CD14-positive monocyte (primary cell): Measurements from ENCODE around the gene OXSR1. TPM values are rescaled to one million over a fixed set of nuclear protein-coding genes. Genes with fewer than 3 reads are reported as not detected.
A peak's percentile ranks its signal among the peaks of the same experiment; 100 is the strongest.

Source experiments
- DNase-seq, 3 donors: peaks; one replicate each; pipeline ENCODE4 v3.0.0-alpha.2; 2011 to 2022
- H2AFZ ChIP-seq: 2 replicates; pipeline ENCODE4 v1.6.0; 2012; ENCODE audit warnings: mild to moderate bottlenecking, low read depth, low read length, inconsistent platforms; ENCODE audit not compliant: insufficient read depth, poor library complexity, severe bottlenecking
- H3K27ac ChIP-seq, 2 donors: 1 replicate in 1 of 2; 2 replicates in 1 of 2; pipeline ENCODE4 v1.5.1; 2012 to 2013; ENCODE audit warnings: low read length in 2 of 2, control low read depth in 1 of 2, inconsistent platforms in 1 of 2, low read depth in 1 of 2, mild to moderate bottlenecking in 1 of 2
- H3K27me3 ChIP-seq, 2 donors: one replicate each; pipeline versions ENCODE4 v1.6.0 to v1.6.1; 2011 to 2013; ENCODE audit warnings: low read length in 2 of 2; ENCODE audit not compliant: control insufficient read depth in 2 of 2, insufficient read depth in 2 of 2
- H3K36me3 ChIP-seq, 2 donors: replicated peaks in 1 of 2; 1 replicate in 1 of 2; 2 replicates in 1 of 2; pipeline versions ENCODE4 v1.5.1 to v1.6.1; 2012 to 2013; ENCODE audit warnings: low read length in 2 of 2, control low read depth in 1 of 2, inconsistent platforms in 1 of 2, mild to moderate bottlenecking in 1 of 2; ENCODE audit not compliant: insufficient read depth in 2 of 2, control insufficient read depth in 1 of 2
- H3K4me1 ChIP-seq, 2 donors: 1 replicate in 1 of 2; 2 replicates in 1 of 2; pipeline versions ENCODE4 v1.5.1 to v1.6.1; 2012 to 2013; ENCODE audit warnings: low read length in 2 of 2, control low read depth in 1 of 2, inconsistent platforms in 1 of 2, mild to moderate bottlenecking in 1 of 2, moderate library complexity in 1 of 2; ENCODE audit not compliant: insufficient read depth in 2 of 2, control insufficient read depth in 1 of 2
- H3K4me2 ChIP-seq: replicated peaks from 2 replicates; pipeline ENCODE3; 2012; ENCODE audit warnings: low read length, moderate library complexity, mild to moderate bottlenecking; ENCODE audit not compliant: poor library complexity, severe bottlenecking; ENCODE audit errors: extremely low read depth
- H3K4me3 ChIP-seq, 3 experiments: fragments of 200-600 bp in 1 of 3; sonication (generic) in 1 of 3; replicated peaks in 1 of 3; 1 replicate in 2 of 3; 2 replicates in 1 of 3; pipeline ENCODE4 v1.5.1; 2011 to 2013; ENCODE audit warnings: low read length in 3 of 3, mild to moderate bottlenecking in 3 of 3, control low read depth in 2 of 3, low read depth in 2 of 3, inconsistent platforms in 1 of 3, moderate library complexity in 1 of 3
- H3K79me2 ChIP-seq: 2 replicates; pipeline ENCODE4 v1.6.0; 2012; ENCODE audit warnings: mild to moderate bottlenecking, control low read depth, inconsistent platforms, low read length, moderate library complexity; ENCODE audit not compliant: insufficient read depth
- H3K9ac ChIP-seq: 2 replicates; pipeline ENCODE4 v1.6.0; 2017; ENCODE audit warnings: low read length, mild to moderate bottlenecking; ENCODE audit not compliant: insufficient read depth, poor library complexity, severe bottlenecking
- H3K9me3 ChIP-seq, 2 donors: replicated peaks in 1 of 2; 1 replicate in 1 of 2; 2 replicates in 1 of 2; pipeline versions ENCODE4 v1.5.1 to v1.6.1; 2012 to 2013; ENCODE audit warnings: low read length in 2 of 2, control low read depth in 1 of 2; ENCODE audit not compliant: control insufficient read depth in 1 of 2, insufficient read depth in 1 of 2
- H4K20me1 ChIP-seq: 2 replicates; pipeline ENCODE4 v1.6.0; 2012; ENCODE audit warnings: mild to moderate bottlenecking, low read length, control low read depth, moderate library complexity; ENCODE audit not compliant: insufficient read depth
- H3K27ac Mint-ChIP-seq, 7 donors: one replicate each; pipeline ENCODE4 v1.8.0; 2020; ENCODE audit warnings: mild to moderate bottlenecking in 7 of 7, mixed read lengths in 7 of 7, moderate library complexity in 6 of 7, inconsistent platforms in 2 of 7
- H3K27me3 Mint-ChIP-seq, 3 donors: one replicate each; pipeline ENCODE4 v1.8.0; 2021 to 2022; ENCODE audit warnings: low read depth in 3 of 3, mild to moderate bottlenecking in 3 of 3, mixed read lengths in 3 of 3, moderate library complexity in 3 of 3, inconsistent platforms in 1 of 3
- H3K36me3 Mint-ChIP-seq, 2 donors: one replicate each; pipeline ENCODE4 v1.8.0; 2020; ENCODE audit warnings: mixed read lengths in 2 of 2, inconsistent platforms in 1 of 2, mild to moderate bottlenecking in 1 of 2
- H3K4me1 Mint-ChIP-seq: one replicate; pipeline ENCODE4 v1.8.0; 2020; ENCODE audit warnings: mild to moderate bottlenecking, mixed read lengths
- H3K4me3 Mint-ChIP-seq, 2 donors: one replicate each; pipeline ENCODE4 v1.8.0; 2020; ENCODE audit warnings: mild to moderate bottlenecking in 2 of 2, mixed read lengths in 2 of 2, moderate library complexity in 1 of 2
- H3K9me3 Mint-ChIP-seq, 7 donors: one replicate each; pipeline ENCODE4 v1.8.0; 2020 to 2022; ENCODE audit warnings: mixed read lengths in 7 of 7, mild to moderate bottlenecking in 6 of 7, moderate library complexity in 6 of 7, inconsistent platforms in 2 of 7
- WGBS: methylation state at CpG from one replicate; pipeline ENCODE4 v1.1.5; 2013; ENCODE audit warnings: missing lambda C conversion rate; ENCODE audit not compliant: insufficient coverage; 5-methylcytosine and 5-hydroxymethylcytosine counted together
- intact Hi-C, 2 donors: fragments of 100-400 bp; cut with micrococcal nuclease; formaldehyde crosslinking; loops; one replicate each; pipeline versions ENCODE4 v1.15.0 to v1.15.1; 2023
- polyA plus RNA-seq, 3 donors: library from polyadenylated mRNA; depleted of rRNA in 1 of 3; unstranded in 2 of 3; stranded (reverse) in 1 of 3; fragments of 300-500 nt in 2 of 3; fragments of >200 nt in 1 of 3; fragmentation: Illumina TruSeq in 2 of 3; gene quantifications; 1 replicate in 2 of 3; 2 replicates in 1 of 3; pipeline ENCODE4 v1.2.3, GENCODE V29; 2012 to 2021
- TF ChIP-seq, protein P1 (sequence below): fragments of 200-600 bp; IDR thresholded peaks from one replicate; pipeline ENCODE4 v1.8.0; 2022; ENCODE audit warnings: antibody characterized with exemption, mild to moderate bottlenecking

The OXSR1 gene
- polyA plus RNA-seq, 3 donors = 9.4 to 20.3 (median 12.3) TPM

DNA sequence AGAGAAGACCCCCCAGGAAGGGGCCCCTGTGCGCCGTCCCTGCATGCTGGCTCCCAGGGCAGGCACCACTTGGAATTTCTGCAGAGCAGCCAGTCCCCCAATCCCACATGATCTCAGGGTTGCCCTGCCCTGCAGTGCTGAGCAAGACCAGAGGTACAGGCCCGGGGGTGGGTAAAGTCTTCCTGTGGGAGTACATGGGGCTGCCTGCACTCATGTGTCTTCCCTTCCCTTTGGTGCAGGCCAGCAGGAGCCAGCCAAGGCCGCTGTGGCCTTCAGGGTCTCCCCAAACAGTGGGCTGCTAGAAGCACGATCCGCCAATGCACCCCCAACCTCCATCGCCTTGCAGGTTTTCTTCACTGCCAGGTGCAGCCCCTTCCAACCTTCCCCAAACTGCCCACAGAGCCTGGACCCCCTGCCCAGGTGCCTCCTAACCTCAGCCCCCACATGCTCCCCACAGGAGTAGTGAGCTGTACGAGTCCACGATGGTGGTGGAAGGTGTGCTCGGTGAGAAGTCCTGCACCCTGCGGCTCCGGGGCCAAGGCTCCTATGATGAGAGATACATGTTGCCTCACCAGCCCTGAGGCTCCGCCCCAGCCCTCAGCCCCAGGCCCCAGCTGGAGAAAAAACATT is 43.4 kb upstream of the OXSR1 start:
- Mint-ChIP-seq H3K9me3 (no peaks in the 10 kb centered on the region), H3K4me3 (no peak overlapping the region), H3K36me3 (peaks cover 82 to 91% of the 10 kb centered on the region in 2 donors), H3K27me3 (peaks cover 0 to 2% (median 0%) of the 10 kb centered on the region in 3 donors), H3K4me1 (peaks cover 10% of the 10 kb centered on the region), H3K27ac (peak overlapping the region in 2 of 7 donors; percentile 10 to 38)
- Histone ChIP-seq H3K9ac (no peak overlapping the region), H3K4me2 (no peak overlapping the region), H3K4me3 (no peak overlapping the region), H3K4me1 (peaks cover 0 to 5% of the 10 kb centered on the region in 2 donors), H3K9me3 (no peaks in the 10 kb centered on the region), H3K27ac (no peak overlapping the region), H3K27me3 (no peaks in the 10 kb centered on the region), H3K36me3 (peaks cover 71 to 89% of the 10 kb centered on the region in 2 donors), H2AFZ (no peak overlapping the region), H3K79me2 (no peaks in the 10 kb centered on the region), H4K20me1 (peaks cover 96% of the 10 kb centered on the region)
- TF ChIP-seq, protein P1, sequence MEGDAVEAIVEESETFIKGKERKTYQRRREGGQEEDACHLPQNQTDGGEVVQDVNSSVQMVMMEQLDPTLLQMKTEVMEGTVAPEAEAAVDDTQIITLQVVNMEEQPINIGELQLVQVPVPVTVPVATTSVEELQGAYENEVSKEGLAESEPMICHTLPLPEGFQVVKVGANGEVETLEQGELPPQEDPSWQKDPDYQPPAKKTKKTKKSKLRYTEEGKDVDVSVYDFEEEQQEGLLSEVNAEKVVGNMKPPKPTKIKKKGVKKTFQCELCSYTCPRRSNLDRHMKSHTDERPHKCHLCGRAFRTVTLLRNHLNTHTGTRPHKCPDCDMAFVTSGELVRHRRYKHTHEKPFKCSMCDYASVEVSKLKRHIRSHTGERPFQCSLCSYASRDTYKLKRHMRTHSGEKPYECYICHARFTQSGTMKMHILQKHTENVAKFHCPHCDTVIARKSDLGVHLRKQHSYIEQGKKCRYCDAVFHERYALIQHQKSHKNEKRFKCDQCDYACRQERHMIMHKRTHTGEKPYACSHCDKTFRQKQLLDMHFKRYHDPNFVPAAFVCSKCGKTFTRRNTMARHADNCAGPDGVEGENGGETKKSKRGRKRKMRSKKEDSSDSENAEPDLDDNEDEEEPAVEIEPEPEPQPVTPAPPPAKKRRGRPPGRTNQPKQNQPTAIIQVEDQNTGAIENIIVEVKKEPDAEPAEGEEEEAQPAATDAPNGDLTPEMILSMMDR = no peak
- intact Hi-C loops = no loop called here
- WGBS = 98% methylated on average over 9 of the region's 13 CpGs
- DNase-seq = no peak

DNA sequence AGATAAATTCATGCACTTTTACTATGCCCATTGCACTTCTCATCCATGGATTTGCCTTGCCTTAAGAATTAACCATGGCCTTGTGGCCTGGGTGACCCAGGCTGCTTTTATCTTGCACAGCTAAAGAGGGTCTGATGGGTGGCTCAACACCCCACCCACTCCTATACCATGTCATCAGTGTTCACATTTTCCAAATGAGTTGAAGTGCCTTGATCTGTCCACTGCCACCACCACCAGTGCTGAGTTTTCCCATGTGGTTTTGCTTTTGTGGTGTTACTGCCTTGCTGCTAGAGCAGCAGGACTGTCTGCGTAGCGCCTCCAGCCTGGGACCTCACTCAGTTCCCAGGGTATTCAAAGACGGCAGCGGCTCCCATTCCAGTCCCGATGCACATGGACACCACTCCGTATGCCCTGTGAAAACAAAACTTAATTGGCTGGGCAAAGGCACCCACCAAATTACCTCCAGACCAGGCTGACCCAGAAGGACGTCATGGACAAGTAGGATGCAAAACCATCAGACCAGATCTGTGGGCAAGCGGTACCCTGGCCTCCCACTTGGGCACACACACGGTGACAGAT is 42.5 kb upstream of the OXSR1 start:
- Mint-ChIP-seq H3K36me3 (peaks cover 91 to 97% of the 10 kb centered on the region in 2 donors), H3K27me3 (no peaks in the 10 kb centered on the region), H3K4me1 (peaks cover 10% of the 10 kb centered on the region), H3K27ac (peak overlapping the region in 3 of 7 donors; percentile 12 to 46 (median 15)), H3K4me3 (no peak overlapping the region), H3K9me3 (no peaks in the 10 kb centered on the region)
- Histone ChIP-seq H3K4me2 (no peak overlapping the region), H3K36me3 (peaks cover 80 to 98% of the 10 kb centered on the region in 2 donors), H3K27me3 (no peaks in the 10 kb centered on the region), H3K4me1 (peaks cover 0 to 5% of the 10 kb centered on the region in 2 donors), H2AFZ (no peak overlapping the region), H3K4me3 (no peak overlapping the region), H4K20me1 (peaks cover 96% of the 10 kb centered on the region), H3K9ac (no peak overlapping the region), H3K27ac (no peak overlapping the region), H3K9me3 (no peaks in the 10 kb centered on the region), H3K79me2 (peaks cover 2% of the 10 kb centered on the region)
- TF ChIP-seq, protein P1 = no peak
- WGBS = 99% methylated on average over 9 of the region's 9 CpGs
- no peak for DNase-seq
- intact Hi-C loops = no loop called here
